ENCODE data around the gene TMEM116. TPM values are rescaled to one million over a fixed set of nuclear protein-coding genes. Genes with fewer than 3 reads are reported as not detected.
A peak's percentile ranks its signal among the peaks of the same experiment; 100 is the strongest.

TMEM116 gene
- total and polyA plus RNA-seq, 10 of the 15 experiments (the other 5 are each of a cell fraction or from before 2014, with no cell fraction given), result 6.0 to 25.7 (median 8.5) TPM

- TF ChIP-seq ZBTB4 (CRISPR knock-in tag; IDR thresholded peaks at IDR 0.05) (peak; percentile 91), YBX1 (IDR thresholded peaks at IDR 0.05) (no peak), ZNF687 (IDR thresholded peaks at IDR 0.05) (peak; percentile 96), CTCF (IDR thresholded peaks at IDR 0.05 in 2 of 3, conservative IDR thresholded peaks at IDR 0.05 in 1 of 3; ENCODE audit: control insufficient read depth in 2 of 3, extremely low read depth in 1 of 3, insufficient read depth in 1 of 3, low read depth in 3 of 3, low read length in 3 of 3) (peak; percentile 45 to 58 (median 50); a peak in 5 of 6 replicates), FOXM1 (IDR thresholded peaks at IDR 0.05; ENCODE audit: low read depth, low read length) (no peak), SMC3 (IDR thresholded peaks at IDR 0.05; ENCODE audit: borderline replicate concordance, low read length) (peak; percentile 39; the same call in 1 of the 2 replicates), EGR1 (IDR thresholded peaks at IDR 0.05; ENCODE audit: borderline replicate concordance in 1 of 2, low read depth in 2 of 2, low read length in 2 of 2) (peak in 1 of 2 experiments; percentile 50; a peak in 2 of 3 replicates), MAX (IDR thresholded peaks at IDR 0.05; ENCODE audit: low read depth, low read length) (peak; percentile 97), CREM (IDR thresholded peaks at IDR 0.05; ENCODE audit: low read depth) (peak; percentile 70), IRF5 (IDR thresholded peaks at IDR 0.05; ENCODE audit: borderline replicate concordance) (no peak), ZNF24 (IDR thresholded peaks at IDR 0.05) (no peak), TCF12 (IDR thresholded peaks at IDR 0.05; ENCODE audit: low read depth, low read length) (peak; percentile 6; the same call in 1 of the 2 replicates), IRF4 (IDR thresholded peaks at IDR 0.05; ENCODE audit: low read depth, low read length) (no peak), LARP7 (IDR thresholded peaks at IDR 0.05) (peak; percentile 76; the same call in 1 of the 2 replicates)
Measured at GRCh38 chr12:112012775-112013600, at the start of gene TMEM116, which contains the start of gene ERP29 (continued).

All from GM12878 (cell line).